ENCODE results near the gene RALGAPB.

DNA sequence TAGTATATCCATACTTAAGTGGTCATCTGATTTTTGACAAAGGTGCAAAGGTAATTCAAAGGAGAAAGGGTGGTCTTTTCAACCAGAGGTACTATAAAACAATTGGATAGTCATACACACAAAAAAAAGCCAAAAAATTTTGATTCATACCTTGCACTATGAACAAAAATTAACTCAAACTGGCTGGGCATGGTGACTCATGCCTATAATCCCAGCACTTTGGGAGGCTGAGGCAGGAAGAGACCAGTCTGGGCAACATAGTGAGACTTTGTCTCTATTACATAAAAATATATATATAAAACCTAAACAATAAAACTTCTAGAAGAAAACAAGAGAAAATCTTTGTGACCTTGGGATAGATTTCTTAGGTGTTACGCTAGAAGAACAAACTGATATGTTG, 64.5 kb downstream of the RALGAPB start:
- TF ChIP-seq CTCF (IDR thresholded peaks at IDR 0.05; ENCODE audit: low read length), result no peak
- TF ChIP-seq EZH2 (optimal IDR thresholded peaks at IDR 0.05; ENCODE audit: low read depth, low read length), result no peak
- no peak for TF ChIP-seq EZH2phosphoT487 (IDR thresholded peaks at IDR 0.05; ENCODE audit: low read length)

Data from MM.1S (cell line).